A673 (cell line): ENCODE data around the gene HINT3. TPM values are rescaled to one million over a fixed set of nuclear protein-coding genes. Genes with fewer than 3 reads are reported as not detected.

Experiments used
- BruUV-seq: library from RNA; stranded (reverse); fragments of 400-500 nt; replicated peaks from 2 replicates; lab custom pipeline; 2021; lab: Mats Ljungman, UMichigan
- CTCF ChIA-PET: fragments of 300-600 bp; sonication (Branson Sonifier 250); formaldehyde crosslinking; loops from one replicate; lab custom pipeline; 2022; ENCODE audit warnings: antibody characterized with exemption; lab: Charles Lee
- POLR2A ChIA-PET: fragments of 300-600 bp; sonication (Branson Sonifier 250); formaldehyde crosslinking; loops from one replicate; lab custom pipeline; 2022; ENCODE audit warnings: antibody characterized with exemption; ENCODE audit not compliant: low non-redundant PET; lab: Charles Lee
- DNase-seq: peaks from one replicate; pipeline ENCODE4 v3.0.0-alpha.2; 2015; ENCODE audit warnings: low spot score
- H3K27ac ChIP-seq: fragments of 200-600 bp; sonication (generic); 2 replicates; pipeline ENCODE4 v1.5.1; 2016; ENCODE audit warnings: mixed run types, low read depth, mild to moderate bottlenecking, mixed read lengths, antibody characterized with exemption, low read length; ENCODE audit not compliant: poor library complexity, severe bottlenecking
- H3K27me3 ChIP-seq: fragments of 200-600 bp; sonication (generic); replicated peaks from 2 replicates; pipeline ENCODE4 v1.6.1; 2017; ENCODE audit warnings: mixed run types, low read depth, mild to moderate bottlenecking, mixed read lengths, antibody characterized with exemption, low read length; ENCODE audit not compliant: insufficient read depth, poor library complexity
- H3K36me3 ChIP-seq: fragments of 200-600 bp; sonication (generic); 2 replicates; pipeline ENCODE4 v1.6.1; 2016; ENCODE audit warnings: mixed run types, mild to moderate bottlenecking, mixed read lengths, antibody characterized with exemption, low read length; ENCODE audit not compliant: insufficient read depth, poor library complexity, severe bottlenecking
- H3K4me1 ChIP-seq: fragments of 200-600 bp; sonication (generic); 2 replicates; pipeline ENCODE4 v1.6.1; 2017; ENCODE audit warnings: mixed run types, mild to moderate bottlenecking, mixed read lengths, antibody characterized with exemption, low read length; ENCODE audit not compliant: insufficient read depth, poor library complexity, severe bottlenecking
- H3K4me3 ChIP-seq: fragments of 200-600 bp; sonication (generic); 2 replicates; pipeline ENCODE4 v1.5.1; 2016; ENCODE audit warnings: low read depth, mixed run types, mild to moderate bottlenecking, mixed read lengths, low read length; ENCODE audit not compliant: poor library complexity, severe bottlenecking
- H3K9me3 ChIP-seq: fragments of 200-600 bp; sonication (generic); 2 replicates; pipeline ENCODE4 v1.6.1; 2016; ENCODE audit warnings: mixed run types, low read depth, mild to moderate bottlenecking, mixed read lengths, antibody characterized with exemption, low read length; ENCODE audit not compliant: poor library complexity, severe bottlenecking
- EZH2 ChIP-seq: fragments of 200-600 bp; sonication (generic); IDR thresholded peaks from 2 replicates; pipeline ENCODE4 v1.6.1; 2017; ENCODE audit warnings: borderline replicate concordance, low read depth, mild to moderate bottlenecking, mixed read lengths, antibody characterized with exemption, low read length; ENCODE audit not compliant: poor library complexity, severe bottlenecking
- intact Hi-C: fragments of 100-400 bp; cut with micrococcal nuclease; formaldehyde crosslinking; loops from one replicate; pipeline ENCODE4 v1.10.0; 2022; ENCODE audit not compliant: unreplicated experiment
- total RNA-seq: library from RNA; stranded (reverse); gene quantifications from 2 replicates; pipeline ENCODE4 v1.2.3, GENCODE V29; 2021
- TF ChIP-seq, protein P1 (sequence below): fragments of 300-800, 200-600 bp; sonication (generic); conservative IDR thresholded peaks from 2 replicates; pipeline ENCODE4 v1.5.1; 2017; ENCODE audit warnings: low read depth, mild to moderate bottlenecking, antibody characterized with exemption, low read length, moderate library complexity, mixed read lengths

The HINT3 gene
- total RNA-seq, 1 experiment from 2014 or later, result 15.8 TPM

- ChIA-PET CTCF (interaction anchor here (1.2 kb wide), 1 partner anchor 12 kb away, joined by 5 read pairs; the partner anchor contains the start of gene HINT3), POLR2A (no interaction called here)
- no TSS peak for BruUV-seq
- DNase-seq, result no peak
- Histone ChIP-seq H3K27ac (no peak overlapping the region), H3K27me3 (no peaks in the 10 kb centered on the region), H3K9me3 (no peaks in the 10 kb centered on the region), H3K4me1 (peaks cover 8% of the 10 kb centered on the region), H3K36me3 (no peaks in the 10 kb centered on the region), H3K4me3 (no peak overlapping the region)
- intact Hi-C loops, result no loop called here
- TF ChIP-seq, protein P1, sequence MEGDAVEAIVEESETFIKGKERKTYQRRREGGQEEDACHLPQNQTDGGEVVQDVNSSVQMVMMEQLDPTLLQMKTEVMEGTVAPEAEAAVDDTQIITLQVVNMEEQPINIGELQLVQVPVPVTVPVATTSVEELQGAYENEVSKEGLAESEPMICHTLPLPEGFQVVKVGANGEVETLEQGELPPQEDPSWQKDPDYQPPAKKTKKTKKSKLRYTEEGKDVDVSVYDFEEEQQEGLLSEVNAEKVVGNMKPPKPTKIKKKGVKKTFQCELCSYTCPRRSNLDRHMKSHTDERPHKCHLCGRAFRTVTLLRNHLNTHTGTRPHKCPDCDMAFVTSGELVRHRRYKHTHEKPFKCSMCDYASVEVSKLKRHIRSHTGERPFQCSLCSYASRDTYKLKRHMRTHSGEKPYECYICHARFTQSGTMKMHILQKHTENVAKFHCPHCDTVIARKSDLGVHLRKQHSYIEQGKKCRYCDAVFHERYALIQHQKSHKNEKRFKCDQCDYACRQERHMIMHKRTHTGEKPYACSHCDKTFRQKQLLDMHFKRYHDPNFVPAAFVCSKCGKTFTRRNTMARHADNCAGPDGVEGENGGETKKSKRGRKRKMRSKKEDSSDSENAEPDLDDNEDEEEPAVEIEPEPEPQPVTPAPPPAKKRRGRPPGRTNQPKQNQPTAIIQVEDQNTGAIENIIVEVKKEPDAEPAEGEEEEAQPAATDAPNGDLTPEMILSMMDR, result no peak
- no peak for TF ChIP-seq EZH2
Measured at GRCh38 chr6:125943528-125944433, 12.8 kb upstream of the HINT3 start.

DNA sequence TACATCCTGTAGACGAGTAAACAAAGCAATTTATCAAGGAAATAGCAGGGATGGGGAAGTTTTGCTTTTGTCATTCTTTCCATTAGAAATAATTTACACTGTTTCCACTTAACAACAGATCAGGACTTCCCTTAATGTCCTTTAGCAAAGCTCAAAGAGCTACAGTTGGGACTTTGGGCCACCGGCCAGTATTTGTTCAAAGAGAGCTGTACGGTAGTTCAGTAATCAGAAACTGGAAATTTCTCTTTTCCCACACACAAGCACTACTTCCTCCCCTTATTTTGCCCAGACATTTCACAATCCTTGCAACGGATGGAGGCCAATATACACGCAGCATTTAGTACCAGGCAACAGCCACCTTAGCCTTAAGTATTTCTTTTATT is 12.1 kb upstream of the HINT3 start:
- no peaks in the 10 kb centered on the region for H3K9me3 ChIP-seq
- H3K27me3 ChIP-seq, result no peaks in the 10 kb centered on the region
- intact Hi-C loops, result no loop called here
- H3K36me3 ChIP-seq, result no peaks in the 10 kb centered on the region
- TF ChIP-seq, protein P1, result no peak
- no peak for TF ChIP-seq EZH2
- peaks cover 8% of the 10 kb centered on the region for H3K4me1 ChIP-seq
- H3K27ac ChIP-seq, result no peak overlapping the region
- ChIA-PET CTCF (interaction anchor here (1.2 kb wide), 1 partner anchor 12 kb away, joined by 6 read pairs; the partner anchor contains the start of gene HINT3), POLR2A (no interaction called here)
- no peak overlapping the region for H3K4me3 ChIP-seq
- DNase-seq, result no peak
- no TSS peak for BruUV-seq

DNA sequence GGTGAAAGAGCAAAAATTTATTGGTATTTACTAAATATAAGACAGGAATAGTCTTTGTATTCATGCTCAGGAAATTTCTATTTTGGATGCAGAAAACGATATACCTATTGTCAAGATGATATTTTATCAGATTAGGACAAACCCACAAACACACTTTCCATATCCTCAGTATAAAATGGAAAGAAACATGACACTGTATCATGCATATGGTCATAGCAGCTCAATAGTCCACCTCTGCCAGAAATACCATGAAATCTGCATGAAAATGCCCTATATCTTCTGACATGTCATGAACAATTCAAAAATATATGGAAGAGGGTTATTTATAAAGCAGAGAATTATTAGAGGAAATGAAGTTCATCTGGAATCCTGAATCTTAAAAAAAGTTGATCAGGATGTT is 11.7 kb upstream of the HINT3 start:
- H3K4me1 ChIP-seq, result peaks cover 8% of the 10 kb centered on the region

More for the DNA sequence above, 11.7 kb upstream of the HINT3 start:
- Histone ChIP-seq H3K27ac (no peak overlapping the region), H3K9me3 (no peaks in the 10 kb centered on the region), H3K36me3 (no peaks in the 10 kb centered on the region), H3K4me3 (no peak overlapping the region), H3K27me3 (no peaks in the 10 kb centered on the region)
- DNase-seq, result no peak
- intact Hi-C loops, result no loop called here
- BruUV-seq, result no TSS peak
- CTCF ChIA-PET, result interaction anchor here (1.2 kb wide), 1 partner anchor 11 kb away, joined by 6 read pairs; the partner anchor contains the start of gene HINT3
- TF ChIP-seq, protein P1, result no peak
- no peak for TF ChIP-seq EZH2
- POLR2A ChIA-PET, result no interaction called here
